Smooth muscle cell (in vitro differentiated cells): ENCODE measurements around the gene MCTP1. TPM values are rescaled to one million over a fixed set of nuclear protein-coding genes. Genes with fewer than 3 reads are reported as not detected.

Source experiments
- DNase-seq: peaks from one replicate; lab custom pipeline; 2025; ENCODE audit not compliant: unreplicated experiment; lab: John Stamatoyannopoulos, UW
- H2AFZ ChIP-seq: fragments of 200-600 bp; sonication (generic); 2 replicates; pipeline ENCODE4 v1.6.0; 2016; ENCODE audit warnings: antibody characterized with exemption, low read depth, mild to moderate bottlenecking
- H3F3A ChIP-seq: fragments of 200-600 bp; sonication (generic); 2 replicates; pipeline ENCODE4 v1.6.0; 2017; ENCODE audit warnings: antibody characterized with exemption, low read depth
- H3K27ac ChIP-seq: fragments of 200-600 bp; sonication (generic); 2 replicates; pipeline ENCODE4 v1.5.1; 2016; ENCODE audit warnings: low read depth, mild to moderate bottlenecking
- H3K27me3 ChIP-seq: fragments of 200-600 bp; sonication (generic); 2 replicates; pipeline ENCODE4 v1.6.1; 2016; ENCODE audit warnings: low read depth, mild to moderate bottlenecking
- H3K36me3 ChIP-seq: fragments of 200-600 bp; sonication (generic); 2 replicates; pipeline ENCODE4 v1.5.1; 2016; ENCODE audit warnings: low read depth
- H3K4me1 ChIP-seq: fragments of 200-600 bp; sonication (generic); 2 replicates; pipeline ENCODE4 v1.5.1; 2016; ENCODE audit warnings: low read depth
- H3K4me2 ChIP-seq: fragments of 200-600 bp; sonication (generic); 2 replicates; pipeline ENCODE4 v1.6.0; 2016; ENCODE audit warnings: mild to moderate bottlenecking
- H3K4me3 ChIP-seq: fragments of 200-600 bp; sonication (generic); 2 replicates; pipeline ENCODE4 v1.5.1; 2016; ENCODE audit warnings: mild to moderate bottlenecking
- H3K79me2 ChIP-seq: fragments of 200-600 bp; sonication (generic); 2 replicates; pipeline ENCODE4 v1.6.0; 2016; ENCODE audit warnings: low read depth, mild to moderate bottlenecking
- H3K9ac ChIP-seq: fragments of 200-600 bp; sonication (generic); 2 replicates; pipeline ENCODE4 v1.6.0; 2016; ENCODE audit warnings: low read depth
- H3K9me3 ChIP-seq: fragments of 200-600 bp; sonication (generic); replicated peaks from 2 replicates; pipeline ENCODE4 v1.5.1; 2016; ENCODE audit warnings: low read depth
- H4K20me1 ChIP-seq: fragments of 200-600 bp; sonication (generic); 2 replicates; pipeline ENCODE4 v1.6.0; 2016; ENCODE audit warnings: low read depth
- CTCF ChIP-seq: fragments of 200-600 bp; sonication (generic); IDR thresholded peaks from 2 replicates; pipeline ENCODE4 v1.5.1; 2017; ENCODE audit warnings: borderline replicate concordance, mild to moderate bottlenecking, antibody characterized with exemption; ENCODE audit not compliant: insufficient read depth, poor library complexity, severe bottlenecking
- WGBS: methylation state at CpG from one replicate; pipeline ENCODE4 v1.1.7; 2016; ENCODE audit warnings: low lambda C conversion rate; 5-methylcytosine and 5-hydroxymethylcytosine counted together
- polyA plus RNA-seq: library from polyadenylated mRNA; unstranded; fragments of >200 nt; fragmentation: Nextera tagmentation; extraction: Ambion mirVana; gene quantifications from 2 replicates; pipeline ENCODE4 v1.2.1, GENCODE V29; 2016
- total RNA-seq: library from RNA; depleted of rRNA; stranded (reverse); fragments of >200 nt; gene quantifications from 2 replicates; pipeline ENCODE4 v1.2.3, GENCODE V29; 2014

Gene MCTP1
- total and polyA plus RNA-seq, 2 experiments from 2014 or later, result 1.1 to 4.8 TPM

DNA sequence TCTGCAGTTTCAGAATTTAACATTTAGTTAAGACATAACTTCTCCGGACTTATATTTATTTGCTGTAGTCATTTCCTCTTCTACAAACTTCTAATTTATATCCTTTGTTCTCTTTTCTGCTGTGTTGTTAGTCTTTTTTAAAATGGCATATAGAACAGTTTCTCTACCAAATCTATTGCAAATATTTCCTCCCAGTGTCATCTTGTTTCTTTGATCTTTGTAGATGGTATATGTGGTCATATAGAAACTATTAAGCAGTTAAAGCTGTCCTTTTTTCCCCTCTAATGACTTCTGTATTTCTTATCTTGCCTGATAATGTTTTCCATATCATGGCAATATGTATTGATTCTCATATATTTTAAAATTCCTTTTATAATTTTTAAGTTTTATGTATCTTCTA, 264.5 kb downstream of the MCTP1 start:
- no peaks in the 10 kb centered on the region for H3F3A ChIP-seq
- no peak overlapping the region for H3K4me3 ChIP-seq
- no peaks in the 10 kb centered on the region for H3K79me2 ChIP-seq
- DNase-seq, result no peak
- no peak overlapping the region for H2AFZ ChIP-seq
- H3K36me3 ChIP-seq, result no peaks in the 10 kb centered on the region
- 0% methylated on average over 1 of the region's 1 CpG for WGBS
- no peak for TF ChIP-seq CTCF
- no peaks in the 10 kb centered on the region for H3K9me3 ChIP-seq
- no peaks in the 10 kb centered on the region for H3K27me3 ChIP-seq
- no peak overlapping the region for H3K9ac ChIP-seq
- H3K27ac ChIP-seq, result no peak overlapping the region
- no peaks in the 10 kb centered on the region for H4K20me1 ChIP-seq
- no peak overlapping the region for H3K4me2 ChIP-seq
- no peaks in the 10 kb centered on the region for H3K4me1 ChIP-seq

- Histone ChIP-seq H3K27me3 (no peaks in the 10 kb centered on the region), H3K9me3 (no peaks in the 10 kb centered on the region), H3K4me3 (no peak overlapping the region), H3K79me2 (no peaks in the 10 kb centered on the region), H3K36me3 (no peaks in the 10 kb centered on the region), H2AFZ (no peak overlapping the region), H3K4me2 (no peak overlapping the region), H4K20me1 (no peaks in the 10 kb centered on the region), H3K27ac (no peak overlapping the region), H3K9ac (no peak overlapping the region), H3F3A (no peaks in the 10 kb centered on the region), H3K4me1 (no peaks in the 10 kb centered on the region)
- DNase-seq, result no peak
- 92% methylated on average over 2 of the region's 2 CpGs for WGBS
- TF ChIP-seq CTCF, result no peak
Observed at GRCh38 chr5:95018946-95019345, 265.9 kb downstream of the MCTP1 start.

GRCh38 chr5:95018511-95018910, 266.4 kb downstream of the MCTP1 start:
- H3K4me2 ChIP-seq, result no peak overlapping the region
- H2AFZ ChIP-seq, result no peak overlapping the region
- H3F3A ChIP-seq, result no peaks in the 10 kb centered on the region
- H4K20me1 ChIP-seq, result no peaks in the 10 kb centered on the region
- H3K27me3 ChIP-seq, result no peaks in the 10 kb centered on the region
- no peaks in the 10 kb centered on the region for H3K4me1 ChIP-seq
- H3K9me3 ChIP-seq, result no peaks in the 10 kb centered on the region
- no peak overlapping the region for H3K27ac ChIP-seq
- no peak overlapping the region for H3K4me3 ChIP-seq
- TF ChIP-seq CTCF, result no peak
- WGBS, result 83% methylated on average over 1 of the region's 1 CpG
- no peaks in the 10 kb centered on the region for H3K79me2 ChIP-seq
- no peak for DNase-seq
- no peak overlapping the region for H3K9ac ChIP-seq
- no peaks in the 10 kb centered on the region for H3K36me3 ChIP-seq

DNA sequence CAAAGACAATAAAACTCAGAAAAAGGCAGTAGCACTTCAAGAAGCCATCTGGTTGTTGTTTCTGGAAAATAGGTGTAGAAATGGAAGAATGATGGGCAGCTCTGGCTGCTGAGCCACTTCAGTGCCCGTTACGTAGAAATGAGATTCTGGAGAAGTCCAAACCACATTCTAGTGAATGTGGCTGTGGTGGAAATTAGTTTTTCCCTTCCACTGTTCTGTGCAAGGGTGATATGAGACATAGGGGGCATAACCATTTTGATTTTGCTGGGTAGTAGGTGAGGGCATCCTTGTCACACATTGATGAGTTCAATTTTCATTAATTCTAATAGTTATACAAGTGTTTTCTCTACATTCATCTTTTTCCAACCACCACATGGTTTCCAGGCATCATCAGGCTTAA, 275.1 kb downstream of the MCTP1 start:
- Histone ChIP-seq H3K9me3 (no peaks in the 10 kb centered on the region), H3K4me2 (no peak overlapping the region), H3K4me3 (no peak overlapping the region), H4K20me1 (no peaks in the 10 kb centered on the region), H3K4me1 (no peaks in the 10 kb centered on the region), H3K27me3 (no peaks in the 10 kb centered on the region), H3F3A (no peaks in the 10 kb centered on the region), H3K27ac (no peak overlapping the region), H2AFZ (no peak overlapping the region), H3K79me2 (no peaks in the 10 kb centered on the region), H3K36me3 (no peaks in the 10 kb centered on the region), H3K9ac (no peak overlapping the region)
- DNase-seq, result no peak
- no peak for TF ChIP-seq CTCF
- WGBS, result 98% methylated on average over 2 of the region's 2 CpGs
